ENCODE data around the gene ERGIC1.
A peak's percentile ranks its signal among the peaks of the same experiment; 100 is the strongest.

The ERGIC1 gene

GRCh38 chr5:172872997-172873491 lies 39.0 kb downstream of the ERGIC1 start:
- no peak for DNase-seq (ENCODE audit: low read depth, low spot score)
- peak overlapping the region; percentile 94 for H3K27ac ChIP-seq

- DNase-seq (ENCODE audit: low read depth, low spot score): no peak
- H3K27ac ChIP-seq: no peak overlapping the region
These were observed 39.5 kb downstream of the ERGIC1 start for GRCh38 chr5:172873513-172873912.

GRCh38 chr5:172874647-172875504 lies 40.8 kb downstream of the ERGIC1 start:
- no peak overlapping the region for H3K27ac ChIP-seq
- DNase-seq (ENCODE audit: low read depth, low spot score): no peak

- DNase-seq (ENCODE audit: low read depth, low spot score): no peak
- no peak overlapping the region for H3K27ac ChIP-seq
These were observed 41.6 kb downstream of the ERGIC1 start for GRCh38 chr5:172875505-172876279.

- DNase-seq (ENCODE audit: low read depth, low spot score): no peak
- no peak overlapping the region for H3K27ac ChIP-seq
These were observed 42.5 kb downstream of the ERGIC1 start for GRCh38 chr5:172876578-172876977.

GRCh38 chr5:172877466-172878260 lies 43.6 kb downstream of the ERGIC1 start:
- H3K27ac ChIP-seq: no peak overlapping the region
- DNase-seq (ENCODE audit: low read depth, low spot score): no peak

GRCh38 chr5:172878585-172878932 lies 44.5 kb downstream of the ERGIC1 start:
- no peak for DNase-seq (ENCODE audit: low read depth, low spot score)
- H3K27ac ChIP-seq: no peak overlapping the region

- H3K27ac ChIP-seq: no peak overlapping the region
These were observed 45.1 kb downstream of the ERGIC1 start for GRCh38 chr5:172878933-172879752.

GRCh38 chr5:172881691-172882370 lies 47.8 kb downstream of the ERGIC1 start:
- H3K27ac ChIP-seq: peak overlapping the region; percentile 3

More at GRCh38 chr5:172878933-172879752, 45.1 kb downstream of the ERGIC1 start:
- no peak for DNase-seq (ENCODE audit: low read depth, low spot score)

GRCh38 chr5:172883066-172883465 lies 49.0 kb downstream of the ERGIC1 start:
- DNase-seq (ENCODE audit: low read depth, low spot score): no peak
- H3K27ac ChIP-seq: no peak overlapping the region

More at GRCh38 chr5:172881691-172882370, 47.8 kb downstream of the ERGIC1 start:
- no peak for DNase-seq (ENCODE audit: low read depth, low spot score)

- DNase-seq (ENCODE audit: low read depth, low spot score): no peak
- no peak overlapping the region for H3K27ac ChIP-seq
These were observed 51.7 kb downstream of the ERGIC1 start for GRCh38 chr5:172885597-172886340.

- no peak overlapping the region for H3K27ac ChIP-seq
- no peak for DNase-seq (ENCODE audit: low read depth, low spot score)
These were observed 52.4 kb downstream of the ERGIC1 start for GRCh38 chr5:172886476-172886875.

- no peak overlapping the region for H3K27ac ChIP-seq
- DNase-seq (ENCODE audit: low read depth, low spot score): no peak
These were observed 53.0 kb downstream of the ERGIC1 start for GRCh38 chr5:172886974-172887501.

- DNase-seq (ENCODE audit: low read depth, low spot score): no peak
- H3K27ac ChIP-seq: no peak overlapping the region
These were observed 53.6 kb downstream of the ERGIC1 start for GRCh38 chr5:172887692-172888091.

- H3K27ac ChIP-seq: no peak overlapping the region
- DNase-seq (ENCODE audit: low read depth, low spot score): no peak
These were observed 56.6 kb downstream of the ERGIC1 start for GRCh38 chr5:172890659-172891058.

GRCh38 chr5:172891716-172892421 lies 57.8 kb downstream of the ERGIC1 start:
- no peak overlapping the region for H3K27ac ChIP-seq
- DNase-seq (ENCODE audit: low read depth, low spot score): no peak

GRCh38 chr5:172892713-172893112 lies 58.7 kb downstream of the ERGIC1 start:
- no peak overlapping the region for H3K27ac ChIP-seq
- DNase-seq (ENCODE audit: low read depth, low spot score): no peak

All from epithelial cell of prostate (primary cell).